Measurements from ENCODE around the gene IGSF6. TPM values are rescaled to one million over a fixed set of nuclear protein-coding genes. Genes with fewer than 3 reads are reported as not detected.

The IGSF6 gene
- total RNA-seq, 6 donors from 2014 or later: 7.0 to 74.0 (median 17.7) TPM

DNA sequence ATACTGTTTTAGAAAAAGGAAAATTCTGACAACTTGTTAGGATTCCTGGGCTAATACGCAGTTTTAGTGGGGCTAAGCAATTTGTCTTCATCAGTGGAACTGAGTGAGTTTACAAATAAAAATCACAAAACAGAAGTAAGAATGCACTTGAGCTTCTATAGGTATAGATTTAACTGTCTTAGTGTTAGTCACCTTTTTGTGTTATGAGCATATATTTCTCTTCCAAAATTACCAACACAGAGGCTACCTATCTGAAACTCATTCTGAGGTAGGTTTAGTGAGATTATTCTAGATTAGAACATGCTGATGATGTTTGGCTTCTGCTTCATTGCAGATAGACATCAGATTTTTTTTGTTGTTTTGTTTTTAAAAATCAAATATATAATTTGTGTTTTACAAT lies 29.9 kb downstream of the IGSF6 start:
- ATAC-seq (ENCODE audit: low FRiP score in 2 of 2) (no peak), DNase-seq (no peak)
- Histone ChIP-seq H3K27me3 (no peaks in the 10 kb centered on the region), H3K9me3 (no peaks in the 10 kb centered on the region), H3K27ac (no peak overlapping the region), H3K4me1 (peaks cover 7 to 16% (median 9%) of the 10 kb centered on the region in 4 donors), H3K36me3 (peaks cover 0 to 42% (median 5%) of the 10 kb centered on the region in 4 donors), H3K4me3 (no peak overlapping the region)
- TF ChIP-seq POLR2AphosphoS5 (IDR thresholded peaks at IDR 0.05) (no peak), EP300 (IDR thresholded peaks at IDR 0.05) (no peak), POLR2A (IDR thresholded peaks at IDR 0.05) (no peak)
- TF ChIP-seq, protein P1, sequence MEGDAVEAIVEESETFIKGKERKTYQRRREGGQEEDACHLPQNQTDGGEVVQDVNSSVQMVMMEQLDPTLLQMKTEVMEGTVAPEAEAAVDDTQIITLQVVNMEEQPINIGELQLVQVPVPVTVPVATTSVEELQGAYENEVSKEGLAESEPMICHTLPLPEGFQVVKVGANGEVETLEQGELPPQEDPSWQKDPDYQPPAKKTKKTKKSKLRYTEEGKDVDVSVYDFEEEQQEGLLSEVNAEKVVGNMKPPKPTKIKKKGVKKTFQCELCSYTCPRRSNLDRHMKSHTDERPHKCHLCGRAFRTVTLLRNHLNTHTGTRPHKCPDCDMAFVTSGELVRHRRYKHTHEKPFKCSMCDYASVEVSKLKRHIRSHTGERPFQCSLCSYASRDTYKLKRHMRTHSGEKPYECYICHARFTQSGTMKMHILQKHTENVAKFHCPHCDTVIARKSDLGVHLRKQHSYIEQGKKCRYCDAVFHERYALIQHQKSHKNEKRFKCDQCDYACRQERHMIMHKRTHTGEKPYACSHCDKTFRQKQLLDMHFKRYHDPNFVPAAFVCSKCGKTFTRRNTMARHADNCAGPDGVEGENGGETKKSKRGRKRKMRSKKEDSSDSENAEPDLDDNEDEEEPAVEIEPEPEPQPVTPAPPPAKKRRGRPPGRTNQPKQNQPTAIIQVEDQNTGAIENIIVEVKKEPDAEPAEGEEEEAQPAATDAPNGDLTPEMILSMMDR (IDR thresholded peaks at IDR 0.05): no peak
- WGBS, 2 donors: 100% methylated on average over 1 of the region's 1 CpG

DNA sequence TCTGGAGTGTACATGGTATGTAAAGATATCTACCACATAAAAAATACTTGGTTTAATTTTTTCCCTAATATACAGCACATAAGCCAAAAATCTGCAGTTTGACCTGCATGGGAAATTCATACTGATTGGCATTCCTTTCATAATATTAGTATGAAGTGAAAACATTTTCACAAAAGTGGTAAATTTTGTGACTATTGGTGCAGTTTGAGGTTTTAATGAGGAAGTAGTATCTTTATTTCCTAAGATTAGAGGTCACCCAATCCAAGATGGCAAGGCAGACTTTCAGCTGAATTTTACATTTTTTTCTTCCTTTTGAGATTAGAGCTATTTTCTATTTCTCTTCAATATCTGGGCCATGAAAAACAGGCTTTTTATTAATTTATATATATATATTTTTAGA lies 31.8 kb downstream of the IGSF6 start:
- TF ChIP-seq POLR2A (IDR thresholded peaks at IDR 0.05) (no peak), POLR2AphosphoS5 (IDR thresholded peaks at IDR 0.05) (no peak), EP300 (IDR thresholded peaks at IDR 0.05) (no peak)
- TF ChIP-seq, protein P1 (IDR thresholded peaks at IDR 0.05): no peak
- DNase-seq: no peak
- no peaks in the 10 kb centered on the region for H3K9me3 ChIP-seq
- no peaks in the 10 kb centered on the region for H3K27me3 ChIP-seq
- no peak for ATAC-seq (ENCODE audit: low FRiP score in 2 of 2)
- H3K27ac ChIP-seq: no peak overlapping the region
- H3K4me1 ChIP-seq: peaks cover 0 to 6% (median 0%) of the 10 kb centered on the region in 4 donors
- peaks cover 0 to 30% (median 4%) of the 10 kb centered on the region in 4 donors for H3K36me3 ChIP-seq
- H3K4me3 ChIP-seq: no peak overlapping the region

DNA sequence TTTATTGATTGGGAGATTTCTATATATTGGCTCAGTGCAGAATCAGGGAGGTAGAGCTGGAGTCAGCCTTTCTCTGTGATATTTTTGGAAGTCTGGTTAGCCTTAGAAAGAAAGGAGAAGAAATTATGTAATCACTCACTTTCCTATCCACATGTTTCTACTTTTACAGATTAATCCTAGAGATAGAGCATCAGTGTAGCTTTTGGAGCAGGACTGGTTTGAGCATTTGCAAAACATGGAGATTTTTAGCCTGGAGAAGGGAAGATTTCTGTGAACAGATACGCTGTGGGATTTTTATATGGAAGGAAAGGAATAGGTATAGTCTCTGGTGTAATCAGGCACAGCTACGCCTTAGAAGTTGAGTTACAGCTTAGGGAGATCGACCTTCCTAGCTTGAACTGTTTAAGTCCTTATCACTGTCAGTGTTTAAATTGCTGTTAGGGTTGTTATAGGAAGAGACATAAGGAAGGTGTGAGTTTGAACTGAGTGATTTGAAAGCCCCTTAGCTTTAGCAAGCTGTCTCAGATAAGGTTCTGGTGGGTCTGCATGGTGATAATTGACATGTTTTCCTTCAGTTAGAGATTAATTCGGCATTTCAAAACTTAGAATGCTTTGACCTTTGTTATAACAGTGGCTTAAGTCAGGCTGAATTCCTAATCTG lies 32.5 kb downstream of the IGSF6 start:
- peaks cover 0 to 24% (median 2%) of the 10 kb centered on the region in 4 donors for H3K36me3 ChIP-seq
- WGBS, 2 donors: 90% methylated on average over 4 of the region's 4 CpGs
- no peaks in the 10 kb centered on the region for H3K9me3 ChIP-seq
- TF ChIP-seq POLR2AphosphoS5 (IDR thresholded peaks at IDR 0.05): no peak
- TF ChIP-seq, protein P1 (IDR thresholded peaks at IDR 0.05): no peak
- DNase-seq (no peak), ATAC-seq (ENCODE audit: low FRiP score in 2 of 2) (no peak)
- H3K27ac ChIP-seq: no peak overlapping the region
- no peaks in the 10 kb centered on the region for H3K27me3 ChIP-seq
- H3K4me1 ChIP-seq: peaks cover 0 to 6% (median 0%) of the 10 kb centered on the region in 4 donors
- H3K4me3 ChIP-seq: no peak overlapping the region

DNA sequence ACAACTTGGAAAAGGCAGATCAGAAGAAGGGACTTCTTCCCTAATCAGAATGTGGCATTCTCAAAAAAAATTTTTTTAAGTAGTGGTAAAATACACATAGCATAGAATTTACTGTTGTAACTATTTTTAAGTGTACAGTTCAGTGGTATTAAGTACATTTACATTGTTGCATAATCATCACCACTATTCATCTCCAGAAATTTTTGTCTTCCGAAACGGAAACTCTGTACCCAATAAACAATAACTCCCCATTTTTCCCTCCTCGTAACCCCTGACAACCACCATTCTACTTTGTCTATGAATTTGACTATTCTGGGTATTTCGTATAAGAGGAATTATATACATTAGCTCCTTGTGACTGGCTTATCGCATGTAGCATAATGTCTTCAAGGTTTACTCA lies 34.1 kb downstream of the IGSF6 start:
- Histone ChIP-seq H3K4me3 (no peak overlapping the region), H3K36me3 (peaks cover 0 to 12% (median 2%) of the 10 kb centered on the region in 4 donors), H3K9me3 (no peaks in the 10 kb centered on the region), H3K4me1 (peaks cover 0 to 6% (median 0%) of the 10 kb centered on the region in 4 donors), H3K27ac (no peak overlapping the region), H3K27me3 (no peaks in the 10 kb centered on the region)
- no peak for DNase-seq
- WGBS, 2 donors: 84 to 88% methylated on average over 5 of the region's 5 CpGs
- no peak for ATAC-seq (ENCODE audit: low FRiP score in 2 of 2)
- TF ChIP-seq, protein P1 (IDR thresholded peaks at IDR 0.05): no peak
- TF ChIP-seq POLR2A (IDR thresholded peaks at IDR 0.05) (no peak), POLR2AphosphoS5 (IDR thresholded peaks at IDR 0.05) (no peak), EP300 (IDR thresholded peaks at IDR 0.05) (no peak)

DNA sequence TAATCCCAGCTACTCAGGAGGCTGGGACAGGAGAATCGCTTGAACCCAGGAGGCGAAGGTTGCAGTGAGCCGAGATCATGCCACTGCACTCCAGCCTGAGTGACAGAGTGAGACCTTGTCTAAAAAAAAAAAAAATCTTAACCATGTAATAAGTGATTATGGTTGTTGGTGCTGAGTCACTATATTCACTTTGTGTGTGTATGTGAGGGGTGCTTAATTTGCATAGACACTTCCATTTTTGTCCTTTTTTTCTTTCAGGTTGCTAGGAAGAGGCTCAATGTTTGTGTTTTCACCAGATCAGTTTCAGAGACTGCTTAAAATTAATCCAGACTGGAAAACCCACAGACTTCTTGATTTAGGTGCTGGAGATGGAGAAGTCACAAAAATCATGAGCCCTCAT lies 34.8 kb downstream of the IGSF6 start:
- H3K9me3 ChIP-seq: no peaks in the 10 kb centered on the region
- H3K4me1 ChIP-seq: peaks cover 0 to 6% (median under 1%) of the 10 kb centered on the region in 4 donors
- ATAC-seq (ENCODE audit: low FRiP score in 2 of 2): no peak
- H3K27ac ChIP-seq: no peak overlapping the region
- no peak overlapping the region for H3K4me3 ChIP-seq
- no peaks in the 10 kb centered on the region for H3K27me3 ChIP-seq
- DNase-seq: no peak
- H3K36me3 ChIP-seq: peaks cover 0 to 11% (median 2%) of the 10 kb centered on the region in 4 donors
- TF ChIP-seq, protein P1 (IDR thresholded peaks at IDR 0.05): no peak
- TF ChIP-seq POLR2A (IDR thresholded peaks at IDR 0.05): no peak
- TF ChIP-seq EP300 (IDR thresholded peaks at IDR 0.05): no peak
- TF ChIP-seq POLR2AphosphoS5 (IDR thresholded peaks at IDR 0.05): no peak
- WGBS, 2 donors: 91 to 92% methylated on average over 3 of the region's 3 CpGs
